GM12874 (cell line): ENCODE data around the gene FILIP1L.
A peak's percentile ranks its signal among the peaks of the same experiment; 100 is the strongest.

Experiments used
- CTCF ChIP-seq: IDR thresholded peaks from 2 replicates; pipeline ENCODE4 v1.5.1; 2011; ENCODE audit warnings: low read depth, mild to moderate bottlenecking, control low read depth, low read length, moderate library complexity; ENCODE audit not compliant: insufficient read depth

The FILIP1L gene

GRCh38 chr3:100098784-100099070 is 15.6 kb downstream of the FILIP1L start:
- TF ChIP-seq CTCF: no peak

GRCh38 chr3:100097919-100098783 is 16.1 kb downstream of the FILIP1L start:
- no peak for TF ChIP-seq CTCF

- no peak for TF ChIP-seq CTCF
These were observed 17.4 kb downstream of the FILIP1L start for GRCh38 chr3:100096866-100097265.

- TF ChIP-seq CTCF: no peak
These were observed 20.5 kb downstream of the FILIP1L start for GRCh38 chr3:100093831-100094230.

- no peak for TF ChIP-seq CTCF
These were observed 23.7 kb downstream of the FILIP1L start for GRCh38 chr3:100090669-100091005.

GRCh38 chr3:100089812-100090668 is 24.3 kb downstream of the FILIP1L start:
- peak; percentile 79 for TF ChIP-seq CTCF

GRCh38 chr3:100088735-100089368 is 25.4 kb downstream of the FILIP1L start:
- no peak for TF ChIP-seq CTCF
